ENCODE data around the gene ABLIM3. TPM values are rescaled to one million over a fixed set of nuclear protein-coding genes. Genes with fewer than 3 reads are reported as not detected.

Gene ABLIM3
- total and polyA plus RNA-seq, 2 of the 8 experiments (the other 6 are each of a cell fraction or from before 2014, with no cell fraction given): 0.36 to 0.56 TPM

- Histone ChIP-seq H3K27me3 (replicated peaks in 1 of 4; ENCODE audit: control insufficient read depth in 3 of 4, extremely low read depth in 1 of 4, insufficient read depth in 3 of 4, low read length in 3 of 4) (no peaks in the 10 kb centered on the region; a peak in 1 of 7 replicates), H2BK15ac (ENCODE audit: low read length) (no peak overlapping the region), H2BK120ac (replicated peaks; ENCODE audit: low read depth, low read length) (no peak overlapping the region), H3K23me2 (ENCODE audit: low read depth, low read length) (no peaks in the 10 kb centered on the region; the same call in 1 of the 2 replicates), H3K14ac (ENCODE audit: insufficient read length) (no peak overlapping the region), H3K4me3 (ENCODE audit: extremely low read depth in 1 of 4, insufficient read depth in 2 of 4, low read depth in 3 of 4, low read length in 4 of 4) (no peak overlapping the region), H3K4ac (replicated peaks; ENCODE audit: insufficient read length, low read depth, low read length) (no peak overlapping the region), H2AK5ac (ENCODE audit: low read depth, low read length) (no peak overlapping the region), H3K4me1 (replicated peaks in 1 of 4; ENCODE audit: control insufficient read depth in 3 of 4, insufficient read depth in 4 of 4, low read length in 3 of 4) (no peaks in the 10 kb centered on the region), H4K8ac (ENCODE audit: extremely low read depth, insufficient read depth, low read length) (no peak overlapping the region), H2BK20ac (ENCODE audit: low read length) (no peak overlapping the region), H3K9ac (replicated peaks in 1 of 4; ENCODE audit: extremely low read depth in 1 of 4, low read depth in 3 of 4, low read length in 3 of 4) (no peak overlapping the region), H2BK5ac (ENCODE audit: low read depth, low read length) (no peak overlapping the region), H3K27ac (ENCODE audit: low read depth, low read length) (no peak overlapping the region), H3K9me3 (ENCODE audit: insufficient read depth in 2 of 2, low read depth in 1 of 2, low read length in 1 of 2) (no peaks in the 10 kb centered on the region), H2BK12ac (ENCODE audit: low read depth, low read length) (no peak overlapping the region), H3K56ac (replicated peaks; ENCODE audit: insufficient read length, low read depth, low read length) (no peak overlapping the region), H3K79me2 (ENCODE audit: control insufficient read depth in 1 of 2, insufficient read depth in 2 of 2, low read length in 2 of 2) (no peaks in the 10 kb centered on the region), H3K36me3 (ENCODE audit: control insufficient read depth in 2 of 4, insufficient read depth in 4 of 4, low read length in 3 of 4) (no peaks in the 10 kb centered on the region), H3K23ac (ENCODE audit: insufficient read length) (no peak overlapping the region), H4K91ac (replicated peaks; ENCODE audit: insufficient read length, low read length) (no peak overlapping the region), H4K20me1 (replicated peaks in 1 of 2; ENCODE audit: control insufficient read depth in 1 of 2, insufficient read depth in 2 of 2, low read length in 2 of 2) (peaks cover 0 to 2% of the 10 kb centered on the region in 2 experiments), H3K4me2 (ENCODE audit: insufficient read depth in 1 of 2, low read depth in 2 of 2, low read length in 2 of 2) (no peak overlapping the region), H3K18ac (ENCODE audit: extremely low read depth, low read length) (no peak overlapping the region), H4K5ac (ENCODE audit: insufficient read length, low read depth, low read length) (no peak overlapping the region), H3K79me1 (ENCODE audit: low read depth, low read length) (no peaks in the 10 kb centered on the region), H2AFZ (ENCODE audit: low read length) (no peak overlapping the region)
- POLR2A ChIA-PET (ENCODE audit: partially characterized antibody): no interaction called here
- FAIRE-seq (no peak), DNase-seq (ENCODE audit: low read depth in 1 of 2, low spot score in 2 of 2) (no peak)
- 65% methylated on average over 3 of the region's 3 CpGs; no CpG with 5 or more reads in 1 of the 2 experiments for WGBS, 2 experiments (ENCODE audit: extremely low coverage in 1 of 2, insufficient coverage in 1 of 2, insufficient read length in 1 of 2, insufficient replicate concordance in 2 of 2, low coverage in 1 of 2, low lambda C conversion rate in 2 of 2, missing lambda C conversion rate in 1 of 2)
- CTCF ChIA-PET (ENCODE audit: partially characterized antibody): interaction anchor here (0.7 to 4.2 kb wide), 12 partner anchors 9 to 220 kb away, joined by 3 to 30 read pairs (median 4); partner anchors contain the start of gene ABLIM3
- TF ChIP-seq TAF7 (optimal IDR thresholded peaks at IDR 0.05; ENCODE audit: borderline replicate concordance, low read depth, low read length): no peak
- no peak for TF ChIP-seq SP4 (IDR thresholded peaks at IDR 0.05; ENCODE audit: low read length)
- no peak for TF ChIP-seq SUZ12 (IDR thresholded peaks at IDR 0.05; ENCODE audit: low read length)
- TF ChIP-seq POLR2A (IDR thresholded peaks at IDR 0.05; ENCODE audit: control extremely low read depth in 1 of 2, low read depth in 2 of 2, low read length in 2 of 2): no peak
- TF ChIP-seq TAF1 (IDR thresholded peaks at IDR 0.05; ENCODE audit: low read depth, low read length): no peak
- no peak for TF ChIP-seq TBP (IDR thresholded peaks at IDR 0.05; ENCODE audit: low read depth, low read length)
- TF ChIP-seq RAD21 (IDR thresholded peaks at IDR 0.05 in 1 of 2, conservative IDR thresholded peaks at IDR 0.05 in 1 of 2; ENCODE audit: low read depth in 2 of 2, low read length in 2 of 2): peak; percentile 34 to 50
- peak; percentile 4 to 48 (median 38); a peak in 3 of 4 replicates for TF ChIP-seq CTCF (IDR thresholded peaks at IDR 0.05; ENCODE audit: control extremely low read depth in 1 of 3, insufficient read depth in 1 of 3, low read depth in 1 of 3, low read length in 3 of 3)
- no peak for TF ChIP-seq RFX5 (IDR thresholded peaks at IDR 0.05; ENCODE audit: borderline replicate concordance, low read depth, low read length)
- no peak for TF ChIP-seq MAFK (IDR thresholded peaks at IDR 0.05; ENCODE audit: low read depth, low read length)
Observed at GRCh38 chr5:149151717-149152116, 10.4 kb downstream of the ABLIM3 start.
